ENCODE data around the gene RASA1.

Gene RASA1

GRCh38 chr5:87245451-87245850 lies 22.2 kb upstream of the RASA1 start:
- Histone ChIP-seq H4K20me1 (ENCODE audit: control insufficient read depth, insufficient read depth, low read depth, low read length) (no peaks in the 10 kb centered on the region), H3K4me3 (ENCODE audit: low read length) (no peak overlapping the region), H3K4me2 (ENCODE audit: low read length) (no peak overlapping the region), H3F3A (ENCODE audit: control insufficient read depth, insufficient read depth) (no peaks in the 10 kb centered on the region), H3K9me2 (replicated peaks; ENCODE audit: control insufficient read depth, low read length) (no peaks in the 10 kb centered on the region), H3K79me2 (ENCODE audit: control insufficient read depth, low read length) (no peaks in the 10 kb centered on the region), H3K4me1 (ENCODE audit: control insufficient read depth, low read length) (peaks cover 9% of the 10 kb centered on the region), H3K9me3 (ENCODE audit: control insufficient read depth, insufficient read depth, low read length) (no peaks in the 10 kb centered on the region), H3K36me3 (ENCODE audit: control insufficient read depth, low read length) (no peaks in the 10 kb centered on the region), H3K27ac (ENCODE audit: low read depth, low read length) (no peak overlapping the region), H3K27me3 (ENCODE audit: control insufficient read depth, low read length) (no peaks in the 10 kb centered on the region)
- TF ChIP-seq CTCF (IDR thresholded peaks at IDR 0.05; ENCODE audit: low read depth, low read length, poor library complexity, severe bottlenecking) (no peak), EZH2phosphoT487 (IDR thresholded peaks at IDR 0.05; ENCODE audit: borderline replicate concordance, low read length) (no peak)

GRCh38 chr5:87246061-87246460 lies 21.6 kb upstream of the RASA1 start:
- Histone ChIP-seq H4K20me1 (ENCODE audit: control insufficient read depth, insufficient read depth, low read depth, low read length) (no peaks in the 10 kb centered on the region), H3K79me2 (ENCODE audit: control insufficient read depth, low read length) (no peaks in the 10 kb centered on the region), H3K36me3 (ENCODE audit: control insufficient read depth, low read length) (no peaks in the 10 kb centered on the region), H3K4me1 (ENCODE audit: control insufficient read depth, low read length) (peaks cover 9% of the 10 kb centered on the region), H3K4me2 (ENCODE audit: low read length) (peak overlapping the region; percentile 14; the same call in 1 of the 2 replicates), H3K27me3 (ENCODE audit: control insufficient read depth, low read length) (no peaks in the 10 kb centered on the region), H3K27ac (ENCODE audit: low read depth, low read length) (no peak overlapping the region), H3F3A (ENCODE audit: control insufficient read depth, insufficient read depth) (no peaks in the 10 kb centered on the region), H3K9me3 (ENCODE audit: control insufficient read depth, insufficient read depth, low read length) (no peaks in the 10 kb centered on the region), H3K9me2 (replicated peaks; ENCODE audit: control insufficient read depth, low read length) (no peaks in the 10 kb centered on the region), H3K4me3 (ENCODE audit: low read length) (no peak overlapping the region)
- TF ChIP-seq EZH2phosphoT487 (IDR thresholded peaks at IDR 0.05; ENCODE audit: borderline replicate concordance, low read length) (no peak), CTCF (IDR thresholded peaks at IDR 0.05; ENCODE audit: low read depth, low read length, poor library complexity, severe bottlenecking) (no peak)

- Histone ChIP-seq H3K4me3 (ENCODE audit: low read length) (no peak overlapping the region), H4K20me1 (ENCODE audit: control insufficient read depth, insufficient read depth, low read depth, low read length) (no peaks in the 10 kb centered on the region), H3K4me1 (ENCODE audit: control insufficient read depth, low read length) (peaks cover 8% of the 10 kb centered on the region), H3K4me2 (ENCODE audit: low read length) (no peak overlapping the region), H3K9me2 (replicated peaks; ENCODE audit: control insufficient read depth, low read length) (no peaks in the 10 kb centered on the region), H3F3A (ENCODE audit: control insufficient read depth, insufficient read depth) (peaks cover 10% of the 10 kb centered on the region; the same call in 1 of the 2 replicates), H3K79me2 (ENCODE audit: control insufficient read depth, low read length) (no peaks in the 10 kb centered on the region), H3K36me3 (ENCODE audit: control insufficient read depth, low read length) (no peaks in the 10 kb centered on the region), H3K9me3 (ENCODE audit: control insufficient read depth, insufficient read depth, low read length) (peaks cover 3% of the 10 kb centered on the region; the same call in 1 of the 2 replicates), H3K27ac (ENCODE audit: low read depth, low read length) (no peak overlapping the region), H3K27me3 (ENCODE audit: control insufficient read depth, low read length) (no peaks in the 10 kb centered on the region)
- no peak for TF ChIP-seq CTCF (IDR thresholded peaks at IDR 0.05; ENCODE audit: low read depth, low read length, poor library complexity, severe bottlenecking)
- no peak for TF ChIP-seq EZH2phosphoT487 (IDR thresholded peaks at IDR 0.05; ENCODE audit: borderline replicate concordance, low read length)
Measured at GRCh38 chr5:87252283-87252605, 15.4 kb upstream of the RASA1 start.

- Histone ChIP-seq H3K36me3 (ENCODE audit: control insufficient read depth, low read length) (no peaks in the 10 kb centered on the region), H3K27ac (ENCODE audit: low read depth, low read length) (no peak overlapping the region), H3K27me3 (ENCODE audit: control insufficient read depth, low read length) (no peaks in the 10 kb centered on the region), H4K20me1 (ENCODE audit: control insufficient read depth, insufficient read depth, low read depth, low read length) (no peaks in the 10 kb centered on the region), H3F3A (ENCODE audit: control insufficient read depth, insufficient read depth) (peaks cover 10% of the 10 kb centered on the region; the same call in 1 of the 2 replicates), H3K4me1 (ENCODE audit: control insufficient read depth, low read length) (peaks cover 14% of the 10 kb centered on the region), H3K4me2 (ENCODE audit: low read length) (no peak overlapping the region), H3K79me2 (ENCODE audit: control insufficient read depth, low read length) (no peaks in the 10 kb centered on the region), H3K9me3 (ENCODE audit: control insufficient read depth, insufficient read depth, low read length) (peaks cover 3% of the 10 kb centered on the region; the same call in 1 of the 2 replicates), H3K4me3 (ENCODE audit: low read length) (no peak overlapping the region), H3K9me2 (replicated peaks; ENCODE audit: control insufficient read depth, low read length) (no peaks in the 10 kb centered on the region)
- TF ChIP-seq EZH2phosphoT487 (IDR thresholded peaks at IDR 0.05; ENCODE audit: borderline replicate concordance, low read length) (no peak), CTCF (IDR thresholded peaks at IDR 0.05; ENCODE audit: low read depth, low read length, poor library complexity, severe bottlenecking) (no peak)
Measured at GRCh38 chr5:87254035-87254434, 13.6 kb upstream of the RASA1 start.

All from DOHH2 (cell line).